HCT116 (cell line): ENCODE data around the gene ZFHX3. TPM values are rescaled to one million over a fixed set of nuclear protein-coding genes. Genes with fewer than 3 reads are reported as not detected.

Experiments
- ATAC-seq: fragments of 200-7000 bp; cut with Tn5 transposase; 2 replicates; pipeline ENCODE4 v1.9.1; 2020; ENCODE audit warnings: mild to moderate bottlenecking, moderate library complexity
- BruUV-seq: library from RNA; stranded (reverse); fragments of 400-500 nt; replicated peaks from 2 replicates; lab custom pipeline; 2021; lab: Mats Ljungman, UMichigan
- CTCF ChIA-PET: fragments of 300-600 bp; sonication (Branson Sonifier 250); formaldehyde crosslinking; loops from one replicate; lab custom pipeline; 2021; ENCODE audit warnings: antibody characterized with exemption; lab: Charles Lee
- POLR2A ChIA-PET: fragments of 300-600, 350-600 bp; sonication (Branson Sonifier 250); formaldehyde crosslinking; loops from one replicate; lab custom pipeline; 2021; ENCODE audit warnings: antibody characterized with exemption; lab: Charles Lee
- RAD21 ChIA-PET, 2 experiments: fragments of 300-600 bp; sonication (Branson Sonifier 250); formaldehyde crosslinking; loops; one replicate each; lab custom pipeline; 2023; ENCODE audit warnings: low total read pairs in 2 of 2; ENCODE audit not compliant: uncharacterized antibody in 2 of 2, unreplicated experiment in 2 of 2, low non-redundant PET in 1 of 2; lab: Charles Lee
- DNase-seq: peaks from one replicate; pipeline ENCODE4 v3.0.0-alpha.2; 2010; ENCODE audit warnings: low read depth, low spot score
- H2AFZ ChIP-seq: fragments of 200-600 bp; shearing (Covaris generic), sonication (generic); 2 replicates; pipeline ENCODE4 v1.6.1; 2017; ENCODE audit warnings: low read depth, mixed run types, mixed read lengths, antibody characterized with exemption, low read length; ENCODE audit not compliant: poor library complexity, severe bottlenecking
- H3K27ac ChIP-seq: 2 replicates; pipeline ENCODE4 v1.5.1; 2012; ENCODE audit warnings: low read depth, low read length
- H3K27me3 ChIP-seq: fragments of 200-600 bp; sonication (generic); 2 replicates; pipeline ENCODE4 v1.6.1; 2016; ENCODE audit warnings: mixed run types, low read length, mixed read lengths; ENCODE audit not compliant: insufficient read depth
- H3K36me3 ChIP-seq, 2 experiments: fragments of 200-500 bp in 1 of 2; fragments of 200-600 bp in 1 of 2; sonication (Bioruptor generic) in 1 of 2; sonication (generic) in 1 of 2; 2 replicates each; pipeline versions ENCODE4 v1.5.1 to v1.6.1; 2014 to 2016; ENCODE audit warnings: low read length in 2 of 2, inconsistent platforms in 1 of 2, mixed read lengths in 1 of 2, mixed run types in 1 of 2; ENCODE audit not compliant: insufficient read depth in 2 of 2, control insufficient read depth in 1 of 2
- H3K4me1 ChIP-seq, 2 experiments: fragments of 200-600 bp in 1 of 2; sonication (generic) in 1 of 2; 2 replicates each; pipeline versions ENCODE4 v1.5.1 to v1.6.1; 2012 to 2017; ENCODE audit warnings: low read length in 2 of 2, inconsistent platforms in 1 of 2, mild to moderate bottlenecking in 1 of 2, mixed read lengths in 1 of 2, mixed run types in 1 of 2, moderate library complexity in 1 of 2; ENCODE audit not compliant: insufficient read depth in 2 of 2, control insufficient read depth in 1 of 2
- H3K4me2 ChIP-seq: fragments of 200-600 bp; sonication (generic); 2 replicates; pipeline ENCODE4 v1.6.1; 2017; ENCODE audit warnings: mixed run types, low read length, mixed read lengths
- H3K4me3 ChIP-seq, 2 experiments: fragments of 200-600 bp in 1 of 2; sonication (generic) in 1 of 2; replicated peaks in 1 of 2; 2 replicates each; pipeline ENCODE4 v1.5.1; 2011 to 2016; ENCODE audit warnings: low read length in 2 of 2, control low read depth in 1 of 2, low read depth in 1 of 2, mild to moderate bottlenecking in 1 of 2, mixed read lengths in 1 of 2, mixed run types in 1 of 2
- H3K79me2 ChIP-seq: fragments of 200-600 bp; sonication (generic); 2 replicates; pipeline ENCODE4 v1.6.1; 2017; ENCODE audit warnings: mild to moderate bottlenecking, mixed run types, low read length, moderate library complexity, mixed read lengths; ENCODE audit not compliant: insufficient read depth
- H3K9ac ChIP-seq: fragments of 200-600 bp; sonication (generic); 2 replicates; pipeline ENCODE4 v1.6.1; 2016; ENCODE audit warnings: low read length, mixed read lengths
- H3K9me2 ChIP-seq: fragments of 200-600 bp; sonication (generic), shearing (Covaris generic); 2 replicates; pipeline ENCODE4 v1.6.1; 2017; ENCODE audit warnings: mixed run types, mild to moderate bottlenecking, moderate library complexity; ENCODE audit not compliant: insufficient read depth
- H3K9me3 ChIP-seq, 2 experiments: fragments of 200-500 bp in 1 of 2; fragments of 200-600 bp in 1 of 2; sonication (Bioruptor generic) in 1 of 2; sonication (generic) in 1 of 2; 2 replicates each; pipeline ENCODE4 v1.6.1; 2014 to 2017; ENCODE audit warnings: low read length in 2 of 2, mixed read lengths in 2 of 2, inconsistent platforms in 1 of 2, low read depth in 1 of 2, mild to moderate bottlenecking in 1 of 2, mixed run types in 1 of 2, moderate library complexity in 1 of 2; ENCODE audit not compliant: control insufficient read depth in 1 of 2, insufficient read depth in 1 of 2
- H4K20me1 ChIP-seq: fragments of 200-600 bp; sonication (generic), shearing (Covaris generic); 2 replicates; pipeline ENCODE4 v1.6.1; 2017; ENCODE audit warnings: mixed run types, mild to moderate bottlenecking, moderate library complexity; ENCODE audit not compliant: insufficient read depth
- ATF3 ChIP-seq: IDR thresholded peaks from 2 replicates; pipeline ENCODE4 v1.6.1; 2012
- CBX3 ChIP-seq: IDR thresholded peaks from 2 replicates; pipeline ENCODE4 v1.6.1; 2012; ENCODE audit warnings: low read depth
- ELF1 ChIP-seq: IDR thresholded peaks from 2 replicates; pipeline ENCODE4 v1.6.1; 2012; ENCODE audit warnings: low read depth, borderline replicate concordance
- EZH2 ChIP-seq: fragments of 200-600 bp; sonication (generic); IDR thresholded peaks from 2 replicates; pipeline ENCODE4 v1.6.1; 2017; ENCODE audit warnings: antibody characterized with exemption, mixed run types
- FOSL1 ChIP-seq: IDR thresholded peaks from 2 replicates; pipeline ENCODE4 v1.6.1; 2012; ENCODE audit warnings: low read depth
- POLR2AphosphoS5 ChIP-seq: IDR thresholded peaks from 2 replicates; pipeline ENCODE4 v1.6.1; 2011; ENCODE audit warnings: mild to moderate bottlenecking, low read depth, low read length, moderate library complexity
- RAD21 ChIP-seq: IDR thresholded peaks from 2 replicates; pipeline ENCODE4 v1.6.1; 2012; ENCODE audit warnings: low read depth, mild to moderate bottlenecking
- REST ChIP-seq: IDR thresholded peaks from 2 replicates; pipeline ENCODE4 v1.6.1; 2012; ENCODE audit warnings: low read depth
- SP1 ChIP-seq: IDR thresholded peaks from 2 replicates; pipeline ENCODE4 v1.6.1; 2012; ENCODE audit warnings: low read depth
- TCF7L2 ChIP-seq: IDR thresholded peaks from 2 replicates; pipeline ENCODE4 v1.7.0; 2011; ENCODE audit warnings: borderline replicate concordance, inconsistent platforms; ENCODE audit not compliant: insufficient read depth, insufficient read length; ENCODE audit errors: extremely low read depth
- ZBTB33 ChIP-seq: IDR thresholded peaks from 2 replicates; pipeline ENCODE4 v1.6.1; 2011; ENCODE audit warnings: mild to moderate bottlenecking, low read length, moderate library complexity; ENCODE audit not compliant: insufficient replicate concordance; ENCODE audit errors: extremely low read depth
- ZFX ChIP-seq: fragments of 450-650 bp; IDR thresholded peaks from 2 replicates; pipeline ENCODE4 v1.6.1; 2017
- ZNF274 ChIP-seq: fragments of 200-500 bp; sonication (Bioruptor generic); IDR thresholded peaks from 2 replicates; pipeline ENCODE4 v1.6.1; 2014; ENCODE audit warnings: mild to moderate bottlenecking, low read depth, low read length, inconsistent platforms
- intact Hi-C: fragments of 100-400 bp; cut with micrococcal nuclease; formaldehyde crosslinking; loops from 2 replicates; pipeline ENCODE4 v1.10.0; 2022
- total RNA-seq: library from RNA; stranded (reverse); gene quantifications from one replicate; pipeline ENCODE4 v1.2.1, GENCODE V29; 2021; ENCODE audit not compliant: unreplicated experiment

The ZFHX3 gene
- total RNA-seq, 1 experiment from 2014 or later, result 6.3 TPM

GRCh38 chr16:72915331-72915730, 132.6 kb downstream of the ZFHX3 start:
- Histone ChIP-seq H3K79me2 (no peaks in the 10 kb centered on the region), H3K27ac (no peak overlapping the region), H3K9me2 (no peaks in the 10 kb centered on the region), H3K9me3 (no peaks in the 10 kb centered on the region), H3K4me2 (no peak overlapping the region), H3K4me1 (no peaks in the 10 kb centered on the region), H2AFZ (no peak overlapping the region), H3K9ac (no peak overlapping the region), H3K4me3 (no peak overlapping the region), H3K27me3 (no peaks in the 10 kb centered on the region), H3K36me3 (no peaks in the 10 kb centered on the region), H4K20me1 (no peaks in the 10 kb centered on the region)
- ChIA-PET POLR2A (no interaction called here), CTCF (no interaction called here), RAD21 (no interaction called here)
- DNase-seq (no peak), ATAC-seq (no peak)
- intact Hi-C loops, result no loop called here
- no peak for TF ChIP-seq CBX3
- BruUV-seq, result no TSS peak

GRCh38 chr16:72913551-72913950, 134.4 kb downstream of the ZFHX3 start:
- ChIA-PET RAD21 (no interaction called here), POLR2A (no interaction called here), CTCF (no interaction called here)
- Histone ChIP-seq H3K4me3 (no peak overlapping the region), H4K20me1 (no peaks in the 10 kb centered on the region), H3K27ac (no peak overlapping the region), H3K4me1 (peaks cover 0 to 6% of the 10 kb centered on the region in 2 experiments; a peak in 1 of 4 replicates), H3K9me2 (no peaks in the 10 kb centered on the region), H3K9me3 (no peaks in the 10 kb centered on the region), H3K27me3 (no peaks in the 10 kb centered on the region), H2AFZ (no peak overlapping the region), H3K36me3 (no peaks in the 10 kb centered on the region), H3K9ac (no peak overlapping the region), H3K79me2 (no peaks in the 10 kb centered on the region), H3K4me2 (no peak overlapping the region)
- DNase-seq (no peak), ATAC-seq (no peak)
- no TSS peak for BruUV-seq
- no peak for TF ChIP-seq SP1
- no peak for TF ChIP-seq ATF3
- TF ChIP-seq ZFX, result no peak
- TF ChIP-seq ZNF274, result no peak
- no peak for TF ChIP-seq RAD21
- no peak for TF ChIP-seq REST
- no peak for TF ChIP-seq EZH2
- TF ChIP-seq TCF7L2, result no peak
- no peak for TF ChIP-seq FOSL1
- TF ChIP-seq ELF1, result no peak
- no peak for TF ChIP-seq POLR2AphosphoS5
- no peak for TF ChIP-seq ZBTB33
- intact Hi-C loops, result no loop called here
